ENCODE measurements around the gene PRKRIP1. TPM values are rescaled to one million over a fixed set of nuclear protein-coding genes. Genes with fewer than 3 reads are reported as not detected.
"Not testable (repeated sequence)": the region's sequence is repeated elsewhere in the genome, so short reads cannot be mapped to it uniquely, and the experiment has no call there.

PRKRIP1 gene, protein sequence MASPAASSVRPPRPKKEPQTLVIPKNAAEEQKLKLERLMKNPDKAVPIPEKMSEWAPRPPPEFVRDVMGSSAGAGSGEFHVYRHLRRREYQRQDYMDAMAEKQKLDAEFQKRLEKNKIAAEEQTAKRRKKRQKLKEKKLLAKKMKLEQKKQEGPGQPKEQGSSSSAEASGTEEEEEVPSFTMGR
- 44.8 and 45.0 TPM in 2 replicates for total RNA-seq
- long read RNA-seq, transcript PRKRIP1-201 (6 exons, 2,159 nt): major isoform, 32 of 38 reads
- long read RNA-seq, partial matches to known transcripts: 4 of 38 reads
- long read RNA-seq, other reads (novel, unspliced or antisense): 1 of 38 reads

- peaks cover 17% of the 10 kb centered on the region for H3K4me1 Mint-ChIP-seq (ENCODE audit: low read depth)
Measured at GRCh38 chr7:102395873-102396709, at the start of gene PRKRIP1. Gene PRKRIP1, plus strand, starts transcription at chr7:102396363. Its CDS starts 49 bp downstream, at chr7:102396412.

GRCh38 chr7:102346983-102347382, 49.2 kb upstream of the PRKRIP1 start:
- not testable (repeated sequence) for H3K27ac Mint-ChIP-seq; DNase-seq (ENCODE audit: low spot score, unreplicated experiment); H3K9me3 Mint-ChIP-seq (ENCODE audit: low read depth); H3K27me3 Mint-ChIP-seq; H3K36me3 Mint-ChIP-seq (ENCODE audit: insufficient read depth); H3K4me3 Mint-ChIP-seq (ENCODE audit: low read depth); H3K4me1 Mint-ChIP-seq (ENCODE audit: low read depth)

More at GRCh38 chr7:102395873-102396709, at the start of gene PRKRIP1:
- H3K4me3 Mint-ChIP-seq (ENCODE audit: low read depth): peak within 1 kb of the TSS; percentile 79
- TF ChIP-seq, protein P1, sequence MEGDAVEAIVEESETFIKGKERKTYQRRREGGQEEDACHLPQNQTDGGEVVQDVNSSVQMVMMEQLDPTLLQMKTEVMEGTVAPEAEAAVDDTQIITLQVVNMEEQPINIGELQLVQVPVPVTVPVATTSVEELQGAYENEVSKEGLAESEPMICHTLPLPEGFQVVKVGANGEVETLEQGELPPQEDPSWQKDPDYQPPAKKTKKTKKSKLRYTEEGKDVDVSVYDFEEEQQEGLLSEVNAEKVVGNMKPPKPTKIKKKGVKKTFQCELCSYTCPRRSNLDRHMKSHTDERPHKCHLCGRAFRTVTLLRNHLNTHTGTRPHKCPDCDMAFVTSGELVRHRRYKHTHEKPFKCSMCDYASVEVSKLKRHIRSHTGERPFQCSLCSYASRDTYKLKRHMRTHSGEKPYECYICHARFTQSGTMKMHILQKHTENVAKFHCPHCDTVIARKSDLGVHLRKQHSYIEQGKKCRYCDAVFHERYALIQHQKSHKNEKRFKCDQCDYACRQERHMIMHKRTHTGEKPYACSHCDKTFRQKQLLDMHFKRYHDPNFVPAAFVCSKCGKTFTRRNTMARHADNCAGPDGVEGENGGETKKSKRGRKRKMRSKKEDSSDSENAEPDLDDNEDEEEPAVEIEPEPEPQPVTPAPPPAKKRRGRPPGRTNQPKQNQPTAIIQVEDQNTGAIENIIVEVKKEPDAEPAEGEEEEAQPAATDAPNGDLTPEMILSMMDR (IDR thresholded peaks at IDR 0.05; ENCODE audit: unreplicated experiment): no peak
- peaks cover 15% of the 10 kb centered on the region for H3K36me3 Mint-ChIP-seq (ENCODE audit: insufficient read depth)
- no peaks in the 10 kb centered on the region for H3K9me3 Mint-ChIP-seq (ENCODE audit: low read depth)
- no peaks in the 10 kb centered on the region for H3K27me3 Mint-ChIP-seq
- peak; percentile 70 for DNase-seq (ENCODE audit: low spot score, unreplicated experiment)
- H3K27ac Mint-ChIP-seq: peak within 1 kb of the TSS; percentile 98

DNA sequence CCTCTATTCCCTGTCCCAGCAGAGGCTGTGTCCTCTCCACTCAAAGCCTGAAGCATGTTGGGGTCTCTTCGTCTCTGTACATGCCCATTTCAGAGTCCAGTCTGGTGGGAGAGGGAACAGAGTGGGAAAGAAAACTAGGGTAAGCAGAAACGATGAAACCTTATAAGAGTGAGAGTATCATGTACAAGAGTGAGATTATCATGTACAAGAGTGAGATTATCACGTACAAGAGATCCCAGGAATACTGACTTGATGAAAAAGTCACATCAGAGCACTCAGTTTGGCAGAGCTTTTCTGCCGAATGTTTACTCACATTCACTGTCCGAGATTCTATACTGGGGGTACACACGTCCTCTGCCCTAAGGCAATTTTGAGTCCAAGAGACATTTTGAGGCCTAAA, 39.8 kb upstream of the PRKRIP1 start, which contains the start of gene SPDYE6:
Gene SPDYE6, minus strand, starts transcription at position 101 of the 400 bp plus-strand sequence. CDS start 421 bp downstream, outside the sequence.
- H3K9me3 Mint-ChIP-seq (ENCODE audit: low read depth); H3K36me3 Mint-ChIP-seq (ENCODE audit: insufficient read depth); DNase-seq (ENCODE audit: low spot score, unreplicated experiment); H3K4me1 Mint-ChIP-seq (ENCODE audit: low read depth); H3K4me3 Mint-ChIP-seq (ENCODE audit: low read depth); H3K27ac Mint-ChIP-seq; H3K27me3 Mint-ChIP-seq: not testable (repeated sequence)

DNA sequence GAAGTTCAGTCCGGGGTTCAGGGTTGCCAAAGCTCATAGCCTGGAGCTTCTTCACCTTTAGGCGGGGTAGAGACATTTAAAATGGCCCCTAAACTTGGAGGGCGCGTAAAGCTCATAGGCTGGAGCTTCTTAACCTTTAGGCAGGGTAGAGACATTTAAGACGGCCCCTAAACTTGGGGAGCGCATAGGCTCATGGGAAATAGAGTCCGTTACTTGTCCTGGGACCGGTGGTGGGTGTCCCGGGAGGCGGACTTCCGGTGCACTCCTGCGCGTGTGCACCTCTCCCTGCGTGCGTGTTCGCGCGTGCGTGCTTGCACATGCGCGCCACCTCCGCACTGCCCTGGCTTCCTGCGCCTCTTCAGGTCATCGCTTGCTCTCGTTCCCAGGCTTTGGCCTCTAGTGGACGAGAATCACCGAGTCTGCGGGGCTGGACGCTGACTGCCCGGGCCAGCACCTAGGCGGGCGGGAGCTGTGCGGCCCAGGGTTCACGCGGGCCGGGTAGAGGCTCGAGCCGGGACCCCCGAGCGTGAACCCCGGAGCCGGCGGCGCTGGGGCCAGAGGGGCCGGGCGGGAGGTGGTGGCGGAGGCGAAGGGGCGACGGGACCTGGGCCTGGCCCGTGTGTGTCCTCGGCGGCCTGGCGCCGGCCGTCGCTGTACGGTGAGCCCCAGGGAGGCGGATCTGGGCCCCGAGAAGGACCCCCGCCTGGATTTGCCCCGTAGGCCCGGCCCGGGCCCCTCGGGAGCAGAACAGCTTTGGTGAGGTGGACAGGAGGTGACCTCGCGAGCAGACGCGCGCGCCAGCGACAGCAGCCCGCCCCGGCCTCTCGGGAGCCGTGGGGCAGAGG, 32.4 kb upstream of the PRKRIP1 start:
- H3K9me3 Mint-ChIP-seq (ENCODE audit: low read depth); H3K4me1 Mint-ChIP-seq (ENCODE audit: low read depth); H3K27me3 Mint-ChIP-seq: not testable (repeated sequence)
- TF ChIP-seq, protein P1 (IDR thresholded peaks at IDR 0.05; ENCODE audit: unreplicated experiment): peak; percentile 35
- DNase-seq (ENCODE audit: low spot score, unreplicated experiment): peak; percentile 89
- Mint-ChIP-seq H3K4me3 (ENCODE audit: low read depth) (peak overlapping the region; percentile 88), H3K27ac (peak overlapping the region; percentile 94), H3K36me3 (ENCODE audit: insufficient read depth) (peaks cover 12% of the 10 kb centered on the region)

GRCh38 chr7:102364394-102364886, 31.7 kb upstream of the PRKRIP1 start:
- H3K9me3 Mint-ChIP-seq (ENCODE audit: low read depth); H3K27me3 Mint-ChIP-seq; H3K4me1 Mint-ChIP-seq (ENCODE audit: low read depth); DNase-seq (ENCODE audit: low spot score, unreplicated experiment): not testable (repeated sequence)
- H3K27ac Mint-ChIP-seq: peak overlapping the region; percentile 94
- peaks cover 12% of the 10 kb centered on the region for H3K36me3 Mint-ChIP-seq (ENCODE audit: insufficient read depth)
- H3K4me3 Mint-ChIP-seq (ENCODE audit: low read depth): peak overlapping the region; percentile 88

- peak overlapping the region; percentile 14 for H3K4me3 Mint-ChIP-seq (ENCODE audit: low read depth)
- not testable (repeated sequence) for H3K4me1 Mint-ChIP-seq (ENCODE audit: low read depth); H3K27me3 Mint-ChIP-seq; DNase-seq (ENCODE audit: low spot score, unreplicated experiment); H3K9me3 Mint-ChIP-seq (ENCODE audit: low read depth); H3K27ac Mint-ChIP-seq
- H3K36me3 Mint-ChIP-seq (ENCODE audit: insufficient read depth): peaks cover 17% of the 10 kb centered on the region
Measured at GRCh38 chr7:102365390-102365789, 30.8 kb upstream of the PRKRIP1 start.

- H3K9me3 Mint-ChIP-seq (ENCODE audit: low read depth); H3K27me3 Mint-ChIP-seq; H3K4me3 Mint-ChIP-seq (ENCODE audit: low read depth); DNase-seq (ENCODE audit: low spot score, unreplicated experiment); H3K4me1 Mint-ChIP-seq (ENCODE audit: low read depth); H3K27ac Mint-ChIP-seq: not testable (repeated sequence)
- peaks cover 33% of the 10 kb centered on the region for H3K36me3 Mint-ChIP-seq (ENCODE audit: insufficient read depth)
Measured at GRCh38 chr7:102370038-102370437, 26.1 kb upstream of the PRKRIP1 start.

DNA sequence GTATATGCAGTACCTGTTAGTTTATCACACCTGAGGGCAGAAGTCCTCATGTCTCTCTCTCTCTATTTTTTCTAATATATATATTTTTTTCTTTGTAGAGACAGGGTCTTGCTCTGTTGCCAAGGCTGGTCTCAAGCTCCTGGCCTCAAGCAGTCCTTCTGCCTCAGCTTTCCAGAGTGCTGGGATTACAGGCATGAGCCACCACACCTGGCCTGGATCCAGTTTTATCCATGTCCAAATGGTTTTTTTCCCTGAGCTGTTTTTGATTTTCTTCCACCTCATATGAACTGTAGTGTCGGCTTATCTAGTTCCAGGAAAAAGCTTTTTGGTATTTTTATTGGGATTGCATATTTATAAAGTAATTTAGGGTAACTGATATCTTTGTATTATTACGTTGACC, 23.4 kb upstream of the PRKRIP1 start:
- DNase-seq (ENCODE audit: low spot score, unreplicated experiment); H3K4me3 Mint-ChIP-seq (ENCODE audit: low read depth); H3K27ac Mint-ChIP-seq; H3K9me3 Mint-ChIP-seq (ENCODE audit: low read depth); H3K27me3 Mint-ChIP-seq; H3K4me1 Mint-ChIP-seq (ENCODE audit: low read depth): not testable (repeated sequence)
- H3K36me3 Mint-ChIP-seq (ENCODE audit: insufficient read depth): peaks cover 35% of the 10 kb centered on the region
